HepG2 (cell line): ENCODE measurements around the gene OGG1. TPM values are rescaled to one million over a fixed set of nuclear protein-coding genes. Genes with fewer than 3 reads are reported as not detected.

Experiments
- AFF4 ChIP-seq: sonication (generic); formaldehyde crosslinking; IDR thresholded peaks from 2 replicates; pipeline ENCODE4 v1.4.0; 2020; ENCODE audit warnings: missing genetic modification reagents
- ATF5 ChIP-seq: sonication (generic); formaldehyde crosslinking; IDR thresholded peaks from 2 replicates; pipeline ENCODE4 v1.4.0; 2020; ENCODE audit warnings: mild to moderate bottlenecking, low read depth, missing genetic modification reagents
- CREM ChIP-seq, 2 experiments: sonication (generic) in 1 of 2; formaldehyde crosslinking in 1 of 2; IDR thresholded peaks; 2 replicates each; pipeline versions ENCODE4 v1.4.0 to v1.6.1; 2016 to 2020; ENCODE audit warnings: antibody characterized with exemption in 1 of 2, mild to moderate bottlenecking in 1 of 2, missing genetic modification reagents in 1 of 2
- PLRG1 ChIP-seq: fragments of 450-650 bp; conservative IDR thresholded peaks from 2 replicates; pipeline ENCODE4 v1.6.1; 2016
- SATB2 ChIP-seq: sonication (generic); formaldehyde crosslinking; IDR thresholded peaks from 2 replicates; pipeline ENCODE4 v1.5.0; 2020; ENCODE audit warnings: missing genetic modification reagents
- TCF7L2 ChIP-seq: IDR thresholded peaks from 2 replicates; pipeline ENCODE4 v1.6.1; 2011; ENCODE audit warnings: mild to moderate bottlenecking, low read depth, low read length, moderate library complexity
- ZNF18 ChIP-seq: sonication (generic); formaldehyde crosslinking; IDR thresholded peaks from 2 replicates; pipeline ENCODE4 v1.8.0; 2022; ENCODE audit warnings: mild to moderate bottlenecking, missing genetic modification reagents; ENCODE audit not compliant: insufficient replicate concordance
- ZNF329 ChIP-seq: sonication (generic); formaldehyde crosslinking; IDR thresholded peaks from 2 replicates; pipeline ENCODE4 v1.9.0; 2021; ENCODE audit warnings: low read depth, mild to moderate bottlenecking, missing genetic modification reagents
- ZNF331 ChIP-seq: sonication (generic); formaldehyde crosslinking; IDR thresholded peaks from 2 replicates; pipeline ENCODE4 v1.4.0; 2020; ENCODE audit warnings: missing genetic modification reagents
- ZNF672 ChIP-seq: sonication (generic); formaldehyde crosslinking; IDR thresholded peaks from 2 replicates; pipeline ENCODE4 v1.8.1; 2022; ENCODE audit warnings: missing genetic modification reagents
- ZNF687 ChIP-seq: sonication (generic); formaldehyde crosslinking; IDR thresholded peaks from 2 replicates; pipeline ENCODE4 v1.5.1; 2020; ENCODE audit warnings: mild to moderate bottlenecking, missing genetic modification reagents, moderate library complexity
- ZNF773 ChIP-seq: sonication (generic); formaldehyde crosslinking; IDR thresholded peaks from 2 replicates; pipeline ENCODE4 v1.4.0; 2020; ENCODE audit warnings: missing genetic modification reagents, borderline replicate concordance
- ZSCAN25 ChIP-seq: sonication (generic); formaldehyde crosslinking; IDR thresholded peaks from 2 replicates; pipeline ENCODE4 v1.8.0; 2022; ENCODE audit warnings: mild to moderate bottlenecking, missing genetic modification reagents
- polyA plus RNA-seq, 8 experiments: library from polyadenylated mRNA; depleted of rRNA in 3 of 8; stranded (reverse) in 7 of 8; unstranded in 1 of 8; fragments of >200 nt; fragmentation: Illumina TruSeq in 4 of 8; extraction: Trizol in 4 of 8; gene quantifications; 2 replicates each; pipeline versions ENCODE4 v1.2.1 to v1.2.3, GENCODE V29; 2011 to 2016; ENCODE audit warnings: low read depth in 4 of 8, missing spikeins in 1 of 8, mixed read lengths in 1 of 8; ENCODE audit not compliant: insufficient read depth in 1 of 8
- total RNA-seq, 5 experiments: library from RNA; depleted of rRNA; stranded (reverse); fragments of >200 nt; fragmentation: Illumina TruSeq; extraction: Trizol; gene quantifications; 2 replicates each; pipeline ENCODE4 v1.2.3, GENCODE V29; 2016; ENCODE audit warnings: low read depth in 1 of 5
- TF ChIP-seq, protein P1 (sequence below): sonication (generic); formaldehyde crosslinking; IDR thresholded peaks from 2 replicates; pipeline ENCODE4 v1.4.0; 2020; ENCODE audit warnings: missing genetic modification reagents, low read depth, mild to moderate bottlenecking, borderline replicate concordance
- TF ChIP-seq, protein P2 (sequence below): sonication (generic); formaldehyde crosslinking; IDR thresholded peaks from 2 replicates; pipeline ENCODE4 v1.4.0; 2020; ENCODE audit warnings: mild to moderate bottlenecking, missing genetic modification reagents

OGG1 gene
- total and polyA plus RNA-seq, 2 of the 13 experiments (the other 11 are each of a cell fraction or from before 2014, with no cell fraction given): 28.7 to 33.2 TPM

- TF ChIP-seq, protein P1, sequence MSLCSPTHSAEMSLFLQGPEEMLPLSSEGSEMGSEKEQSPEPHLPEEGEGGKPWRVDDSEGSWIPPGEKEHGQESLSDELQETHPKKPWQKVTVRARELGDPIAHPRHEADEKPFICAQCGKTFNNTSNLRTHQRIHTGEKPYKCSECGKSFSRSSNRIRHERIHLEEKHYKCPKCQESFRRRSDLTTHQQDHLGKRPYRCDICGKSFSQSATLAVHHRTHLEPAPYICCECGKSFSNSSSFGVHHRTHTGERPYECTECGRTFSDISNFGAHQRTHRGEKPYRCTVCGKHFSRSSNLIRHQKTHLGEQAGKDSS (CRISPR knock-in tag): no peak
- TF ChIP-seq ZNF331 (CRISPR knock-in tag) (no peak), AFF4 (CRISPR knock-in tag) (no peak), PLRG1 (no peak), ZSCAN25 (no peak), TCF7L2 (no peak), ZNF687 (CRISPR knock-in tag) (peak; percentile 9; the same call in 1 of the 2 replicates), ATF5 (no peak), ZNF18 (CRISPR knock-in tag) (peak; percentile 61), ZNF672 (CRISPR knock-in tag) (no peak), ZNF773 (no peak), ZNF329 (CRISPR knock-in tag) (no peak), SATB2 (CRISPR knock-in tag) (no peak), CREM (IDR thresholded peaks at IDR 0.05) (no peak), CREM (CRISPR knock-in tag; IDR thresholded peaks at IDR 0.05) (no peak)
- TF ChIP-seq, protein P2, sequence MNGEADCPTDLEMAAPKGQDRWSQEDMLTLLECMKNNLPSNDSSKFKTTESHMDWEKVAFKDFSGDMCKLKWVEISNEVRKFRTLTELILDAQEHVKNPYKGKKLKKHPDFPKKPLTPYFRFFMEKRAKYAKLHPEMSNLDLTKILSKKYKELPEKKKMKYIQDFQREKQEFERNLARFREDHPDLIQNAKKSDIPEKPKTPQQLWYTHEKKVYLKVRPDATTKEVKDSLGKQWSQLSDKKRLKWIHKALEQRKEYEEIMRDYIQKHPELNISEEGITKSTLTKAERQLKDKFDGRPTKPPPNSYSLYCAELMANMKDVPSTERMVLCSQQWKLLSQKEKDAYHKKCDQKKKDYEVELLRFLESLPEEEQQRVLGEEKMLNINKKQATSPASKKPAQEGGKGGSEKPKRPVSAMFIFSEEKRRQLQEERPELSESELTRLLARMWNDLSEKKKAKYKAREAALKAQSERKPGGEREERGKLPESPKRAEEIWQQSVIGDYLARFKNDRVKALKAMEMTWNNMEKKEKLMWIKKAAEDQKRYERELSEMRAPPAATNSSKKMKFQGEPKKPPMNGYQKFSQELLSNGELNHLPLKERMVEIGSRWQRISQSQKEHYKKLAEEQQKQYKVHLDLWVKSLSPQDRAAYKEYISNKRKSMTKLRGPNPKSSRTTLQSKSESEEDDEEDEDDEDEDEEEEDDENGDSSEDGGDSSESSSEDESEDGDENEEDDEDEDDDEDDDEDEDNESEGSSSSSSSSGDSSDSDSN (CRISPR knock-in tag): 0 out of 2 replicates have a peak, but pooled peaks have one; percentile 1
Observed at GRCh38 chr3:9793161-9793781, 43.5 kb downstream of the OGG1 start (continued).
